Activated CD4-positive, alpha-beta T cell treated with anti-CD3 and anti-CD28 coated beads, Interleukin-2, amount 50 U/mL, for 48 hours (primary cell): Measurements from ENCODE around the gene NDUFS7.

Experiments
- DNase-seq, 2 experiments: peaks; one replicate each; pipeline ENCODE4 v3.0.0-alpha.2; 2020

The NDUFS7 gene

GRCh38 chr19:1401889-1402217, 18.1 kb downstream of the NDUFS7 start:
- DNase-seq: no peak

- DNase-seq: no peak
Measured at GRCh38 chr19:1402411-1403070, 18.8 kb downstream of the NDUFS7 start.

GRCh38 chr19:1406774-1407527, 23.2 kb downstream of the NDUFS7 start:
- peak; percentile 99 for DNase-seq

- peak in 1 of 2 experiments; percentile 39 for DNase-seq
Measured at GRCh38 chr19:1407528-1408299, 24.0 kb downstream of the NDUFS7 start, which contains the start of gene DAZAP1. Gene DAZAP1 (plus strand): TSS chr19:1407586. CDS start chr19:1407774, 188 bp downstream.

- peak; percentile 51 to 59 for DNase-seq
Measured at GRCh38 chr19:1408300-1409203, 24.8 kb downstream of the NDUFS7 start.

- DNase-seq: no peak
Measured at GRCh38 chr19:1409204-1410005, 25.7 kb downstream of the NDUFS7 start.

GRCh38 chr19:1410136-1410786, 26.6 kb downstream of the NDUFS7 start:
- peak; percentile 44 to 52 for DNase-seq

GRCh38 chr19:1410789-1411188, 27.1 kb downstream of the NDUFS7 start:
- DNase-seq: no peak

- peak in 1 of 2 experiments; percentile 40 for DNase-seq
Measured at GRCh38 chr19:1411255-1412191, 27.8 kb downstream of the NDUFS7 start.

GRCh38 chr19:1412323-1412923, 28.7 kb downstream of the NDUFS7 start:
- DNase-seq: no peak

- DNase-seq: peak in 1 of 2 experiments; percentile 41
Measured at GRCh38 chr19:1412995-1413800, 29.5 kb downstream of the NDUFS7 start.

- DNase-seq: no peak
Measured at GRCh38 chr19:1416014-1416841, 32.5 kb downstream of the NDUFS7 start.

GRCh38 chr19:1417145-1417544, 33.4 kb downstream of the NDUFS7 start:
- no peak for DNase-seq

GRCh38 chr19:1417681-1418495, 34.2 kb downstream of the NDUFS7 start:
- DNase-seq: no peak

- DNase-seq: no peak
Measured at GRCh38 chr19:1418496-1418775, 34.7 kb downstream of the NDUFS7 start.

- no peak for DNase-seq
Measured at GRCh38 chr19:1418951-1419738, 35.4 kb downstream of the NDUFS7 start.
